SKM-1 treated with dmso at 0.1 percent for 144 hours (cell line): ENCODE measurements around the gene LCN2.
A peak's percentile ranks its signal among the peaks of the same experiment; 100 is the strongest.

ENCODE experiments used
- DNase-seq: peaks from one replicate; lab custom pipeline; 2025; ENCODE audit not compliant: unreplicated experiment; lab: John Stamatoyannopoulos, UW

Gene LCN2

GRCh38 chr9:128146591-128147120 is 2.6 kb upstream of the LCN2 start:
- DNase-seq: no peak

GRCh38 chr9:128148509-128149000 is 698 bp upstream of the LCN2 start:
- DNase-seq: no peak

- no peak for DNase-seq
Measured at GRCh38 chr9:128149951-128150593, 819 bp downstream of the LCN2 start.

GRCh38 chr9:128150594-128151308 is 1.5 kb downstream of the LCN2 start:
- DNase-seq: no peak

- DNase-seq: no peak
Measured at GRCh38 chr9:128151309-128152132, 2.3 kb downstream of the LCN2 start.

GRCh38 chr9:128152133-128153059 is 3.1 kb downstream of the LCN2 start:
- no peak for DNase-seq

- DNase-seq: no peak
Measured at GRCh38 chr9:128153060-128153946, 4.0 kb downstream of the LCN2 start.

GRCh38 chr9:128153947-128154695 is 4.9 kb downstream of the LCN2 start:
- no peak for DNase-seq

- DNase-seq: no peak
Measured at GRCh38 chr9:128155736-128156500, 6.7 kb downstream of the LCN2 start.

GRCh38 chr9:128159522-128159783 is 10.2 kb downstream of the LCN2 start:
- DNase-seq: peak; percentile 86

- DNase-seq: peak; percentile 85
Measured at GRCh38 chr9:128159784-128160602, 10.7 kb downstream of the LCN2 start, which contains the start of gene BBLN. Gene BBLN, plus strand, starts transcription at chr9:128160265. Its CDS starts 143 bp downstream, at chr9:128160408.

GRCh38 chr9:128160603-128160987 is 11.3 kb downstream of the LCN2 start:
- DNase-seq: no peak

GRCh38 chr9:128161215-128161902 is 12.1 kb downstream of the LCN2 start:
- DNase-seq: no peak

- no peak for DNase-seq
Measured at GRCh38 chr9:128162215-128163026, 13.2 kb downstream of the LCN2 start.

- DNase-seq: no peak
Measured at GRCh38 chr9:128163027-128163515, 13.8 kb downstream of the LCN2 start.
